Stimulated activated naive B cell treated with anti-CD40 and anti-IgM and Interleukin-4, amounts not matched to agents 10 μg/mL and 1 μg/mL and 100 μg/mL, for 72 hours (primary cell): ENCODE results near the gene MAN1A1.
"Not testable (repeated sequence)": the region's sequence is repeated elsewhere in the genome, so short reads cannot be mapped to it uniquely, and the experiment has no call there.

Experiments
- ATAC-seq, 2 donors: fragments of 150-1000 bp; cut with Tn5 transposase; replicated peaks; 2 replicates each; pipeline ENCODE4 v1.10.0; 2021; ENCODE audit warnings: moderate library complexity in 1 of 2
- DNase-seq: peaks from one replicate; pipeline ENCODE4 v3.0.0; 2021
- H3K27ac Mint-ChIP-seq: one replicate; pipeline ENCODE4 v1.8.0; 2022; ENCODE audit warnings: mild to moderate bottlenecking, mixed read lengths
- H3K27me3 Mint-ChIP-seq, 2 donors: one replicate each; pipeline ENCODE4 v1.8.0; 2022; ENCODE audit warnings: mixed read lengths in 2 of 2
- H3K36me3 Mint-ChIP-seq, 2 donors: one replicate each; pipeline ENCODE4 v1.8.0; 2022; ENCODE audit warnings: mixed read lengths in 2 of 2, mild to moderate bottlenecking in 1 of 2
- H3K4me1 Mint-ChIP-seq, 2 donors: one replicate each; pipeline ENCODE4 v1.8.0; 2022; ENCODE audit warnings: mixed read lengths in 2 of 2, mild to moderate bottlenecking in 1 of 2
- H3K4me3 Mint-ChIP-seq, 2 donors: one replicate each; pipeline ENCODE4 v1.8.0; 2022; ENCODE audit warnings: mild to moderate bottlenecking in 2 of 2, mixed read lengths in 2 of 2, moderate library complexity in 1 of 2
- H3K9me3 Mint-ChIP-seq, 2 donors: one replicate each; pipeline ENCODE4 v1.8.0; 2022; ENCODE audit warnings: mixed read lengths in 2 of 2, mild to moderate bottlenecking in 1 of 2

The MAN1A1 gene

DNA sequence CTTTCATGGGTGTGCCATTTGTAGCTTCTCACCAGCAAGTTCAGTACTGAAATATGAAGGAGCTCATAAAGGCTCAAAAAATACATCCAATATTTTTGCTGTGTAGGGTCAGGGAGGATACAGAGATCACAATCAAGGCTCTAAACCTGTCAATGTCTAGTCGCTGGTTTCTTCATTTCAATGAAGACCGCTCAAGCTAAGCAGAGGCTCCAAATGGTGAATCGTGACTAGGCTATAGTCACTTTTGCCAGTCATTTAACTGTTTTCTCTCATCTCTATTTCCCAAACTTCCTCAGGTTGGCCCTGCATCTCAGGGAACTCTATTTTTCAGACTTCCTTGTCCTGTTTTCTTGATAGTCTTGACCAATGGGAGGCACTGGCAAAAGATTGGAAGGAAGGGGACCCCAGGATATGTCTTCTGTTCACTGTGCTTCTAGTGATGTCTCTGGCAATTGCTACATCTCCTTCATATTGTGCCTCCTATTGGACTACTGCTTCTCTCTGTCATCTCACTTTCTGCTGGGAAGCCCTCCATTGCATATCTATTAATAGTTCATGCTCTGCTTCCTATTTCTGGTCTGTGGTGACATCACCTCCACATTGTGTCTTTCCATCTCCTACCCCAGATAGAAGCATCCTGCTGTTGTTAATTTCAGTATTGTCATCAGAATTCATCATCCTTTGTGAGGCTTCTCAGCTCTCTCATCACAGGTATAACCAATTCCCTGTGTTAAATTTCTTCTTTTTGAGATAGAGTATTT, 183.4 kb downstream of the MAN1A1 start:
- no peak overlapping the region for H3K27ac Mint-ChIP-seq
- no peaks in the 10 kb centered on the region for H3K36me3 Mint-ChIP-seq
- no peak for ATAC-seq
- H3K4me3 Mint-ChIP-seq: no peak overlapping the region
- peaks cover 8 to 13% of the 10 kb centered on the region in 2 donors for H3K27me3 Mint-ChIP-seq
- H3K4me1 Mint-ChIP-seq: peaks cover 2 to 12% of the 10 kb centered on the region in 2 donors
- no peak for DNase-seq
- no peaks in the 10 kb centered on the region for H3K9me3 Mint-ChIP-seq

DNA sequence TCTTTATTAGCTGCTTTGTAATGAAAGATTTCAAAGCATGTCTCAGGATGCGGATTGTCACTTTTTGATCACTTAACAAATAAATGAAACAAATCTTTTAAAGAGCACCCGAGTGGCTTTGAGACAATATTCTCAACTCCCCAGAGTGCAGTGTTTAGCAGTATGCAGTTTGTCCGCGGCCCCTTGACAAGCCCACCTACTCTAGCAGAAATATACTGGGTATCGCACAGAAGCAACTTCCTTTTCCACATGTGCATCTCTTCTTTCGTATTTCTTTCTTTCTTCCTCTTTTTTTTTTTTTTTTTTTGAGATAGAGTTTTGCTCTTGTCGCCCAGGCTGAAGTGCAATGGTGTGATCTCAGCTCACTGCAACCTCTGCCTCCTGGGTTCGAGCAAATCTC, 186.6 kb downstream of the MAN1A1 start:
- Mint-ChIP-seq H3K27me3 (peaks cover 13 to 20% of the 10 kb centered on the region in 2 donors), H3K4me3 (no peak overlapping the region), H3K9me3 (no peaks in the 10 kb centered on the region), H3K27ac (no peak overlapping the region), H3K4me1 (peaks cover 2 to 12% of the 10 kb centered on the region in 2 donors), H3K36me3 (no peaks in the 10 kb centered on the region)
- ATAC-seq (peak; percentile 18 to 19), DNase-seq (no peak)

GRCh38 chr6:119162134-119162775, 187.3 kb downstream of the MAN1A1 start:
- no peak for ATAC-seq
- Mint-ChIP-seq H3K27ac (no peak overlapping the region), H3K36me3 (no peaks in the 10 kb centered on the region), H3K4me3 (no peak overlapping the region), H3K27me3 (peaks cover 13 to 20% of the 10 kb centered on the region in 2 donors), H3K9me3 (no peaks in the 10 kb centered on the region), H3K4me1 (peaks cover 2 to 12% of the 10 kb centered on the region in 2 donors)
- no peak for DNase-seq

DNA sequence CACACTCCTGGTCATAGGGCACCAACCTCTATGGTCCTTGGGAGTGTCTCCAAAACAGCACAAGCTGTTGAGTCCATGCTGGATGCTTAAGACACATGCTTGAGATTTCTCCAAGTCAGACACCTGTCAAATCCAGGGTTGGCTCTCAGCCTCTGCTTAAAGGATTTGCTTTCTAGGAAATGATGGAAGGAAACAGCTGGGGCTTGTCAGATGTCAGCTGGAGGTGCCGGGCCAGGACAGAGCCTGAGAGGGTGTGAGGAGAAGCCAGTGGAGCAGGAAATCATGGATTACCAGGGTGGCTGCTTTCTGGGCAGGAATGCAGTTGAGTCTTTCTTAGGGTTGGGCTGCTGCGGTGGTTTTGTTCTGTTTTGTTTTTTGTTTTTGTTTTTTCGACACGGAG, 188.1 kb downstream of the MAN1A1 start:
- Mint-ChIP-seq H3K4me1 (peaks cover 2 to 12% of the 10 kb centered on the region in 2 donors), H3K4me3 (no peak overlapping the region), H3K27me3 (peaks cover 9 to 17% of the 10 kb centered on the region in 2 donors), H3K9me3 (no peaks in the 10 kb centered on the region), H3K27ac (no peak overlapping the region), H3K36me3 (no peaks in the 10 kb centered on the region)
- no peak for DNase-seq
- no peak for ATAC-seq

DNA sequence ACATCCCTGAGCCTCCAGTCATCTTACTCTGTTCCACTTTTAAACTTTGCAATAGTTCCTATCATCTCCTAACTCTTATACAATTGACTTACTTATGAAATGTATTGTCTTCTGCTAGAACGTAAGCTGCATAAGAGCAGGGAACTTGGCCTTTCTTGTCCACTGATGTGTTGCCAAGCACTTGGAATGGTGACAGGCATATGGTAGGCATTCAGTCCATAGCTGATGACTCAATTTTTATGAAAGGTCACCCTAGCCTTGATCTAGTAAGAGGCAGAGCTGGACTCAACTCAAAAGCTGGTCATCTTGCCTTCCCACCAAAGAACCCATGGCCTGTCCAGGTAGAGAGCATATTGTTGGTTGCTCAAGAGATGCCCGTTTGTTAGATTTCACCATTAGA, 188.7 kb downstream of the MAN1A1 start:
- H3K9me3 Mint-ChIP-seq: no peaks in the 10 kb centered on the region
- no peak for DNase-seq
- no peak overlapping the region for H3K27ac Mint-ChIP-seq
- ATAC-seq: no peak
- peaks cover 2 to 12% of the 10 kb centered on the region in 2 donors for H3K4me1 Mint-ChIP-seq
- H3K36me3 Mint-ChIP-seq: no peaks in the 10 kb centered on the region
- H3K4me3 Mint-ChIP-seq: no peak overlapping the region
- H3K27me3 Mint-ChIP-seq: peaks cover 4 to 12% of the 10 kb centered on the region in 2 donors

GRCh38 chr6:119158057-119158848, 191.3 kb downstream of the MAN1A1 start:
- peaks cover 0 to 5% of the 10 kb centered on the region in 2 donors for H3K4me1 Mint-ChIP-seq
- no peaks in the 10 kb centered on the region for H3K9me3 Mint-ChIP-seq
- H3K27me3 Mint-ChIP-seq: peaks cover 7% of the 10 kb centered on the region in 2 donors
- no peaks in the 10 kb centered on the region for H3K36me3 Mint-ChIP-seq
- no peak overlapping the region for H3K27ac Mint-ChIP-seq
- no peak overlapping the region for H3K4me3 Mint-ChIP-seq
- ATAC-seq (no peak), DNase-seq (no peak)

GRCh38 chr6:119157506-119157815, 192.1 kb downstream of the MAN1A1 start:
- Mint-ChIP-seq H3K4me3 (no peak overlapping the region), H3K27ac (no peak overlapping the region), H3K4me1 (no peaks in the 10 kb centered on the region), H3K27me3 (peaks cover 7 to 9% of the 10 kb centered on the region in 2 donors), H3K9me3 (no peaks in the 10 kb centered on the region), H3K36me3 (no peaks in the 10 kb centered on the region)
- DNase-seq: no peak
- no peak for ATAC-seq

DNA sequence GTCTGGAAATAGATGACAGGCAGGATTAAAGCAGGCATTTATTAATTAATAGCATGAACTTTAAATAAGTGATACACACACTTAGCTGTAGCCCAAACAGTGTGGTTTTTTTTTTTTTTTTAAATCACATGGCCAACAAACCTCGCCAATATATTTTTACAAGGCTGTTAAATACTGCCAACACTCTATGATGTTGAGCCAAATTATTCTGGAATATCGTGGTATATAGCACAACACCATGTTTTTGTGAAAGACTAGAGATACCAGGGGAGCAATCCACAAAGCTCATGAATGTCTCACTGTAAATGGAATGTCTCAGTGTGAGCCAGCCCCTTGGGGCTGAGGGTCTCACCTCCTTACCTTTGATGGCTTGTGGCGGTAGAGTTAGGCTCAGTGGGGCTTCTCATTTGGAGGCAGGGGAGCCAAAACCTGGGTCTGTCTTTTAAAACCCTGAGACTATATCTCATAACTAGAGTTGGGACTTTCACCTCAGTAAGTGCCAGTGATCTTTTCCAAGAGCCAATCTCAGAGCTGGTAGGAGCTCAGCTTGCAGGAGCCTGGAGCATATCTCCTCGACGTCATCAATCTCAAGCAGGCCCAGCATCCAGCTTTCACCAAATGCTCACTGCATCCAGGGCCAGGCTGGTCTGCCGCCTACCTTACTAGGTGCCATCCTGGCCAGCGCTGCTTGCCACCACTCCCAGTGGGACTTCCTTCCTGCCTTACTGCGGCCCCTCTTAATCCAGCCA, 192.6 kb downstream of the MAN1A1 start:
- H3K4me1 Mint-ChIP-seq: no peaks in the 10 kb centered on the region
- no peak for DNase-seq
- no peak overlapping the region for H3K4me3 Mint-ChIP-seq
- ATAC-seq: no peak
- H3K9me3 Mint-ChIP-seq: no peaks in the 10 kb centered on the region
- peaks cover 7 to 9% of the 10 kb centered on the region in 2 donors for H3K27me3 Mint-ChIP-seq
- no peaks in the 10 kb centered on the region for H3K36me3 Mint-ChIP-seq
- H3K27ac Mint-ChIP-seq: no peak overlapping the region

DNA sequence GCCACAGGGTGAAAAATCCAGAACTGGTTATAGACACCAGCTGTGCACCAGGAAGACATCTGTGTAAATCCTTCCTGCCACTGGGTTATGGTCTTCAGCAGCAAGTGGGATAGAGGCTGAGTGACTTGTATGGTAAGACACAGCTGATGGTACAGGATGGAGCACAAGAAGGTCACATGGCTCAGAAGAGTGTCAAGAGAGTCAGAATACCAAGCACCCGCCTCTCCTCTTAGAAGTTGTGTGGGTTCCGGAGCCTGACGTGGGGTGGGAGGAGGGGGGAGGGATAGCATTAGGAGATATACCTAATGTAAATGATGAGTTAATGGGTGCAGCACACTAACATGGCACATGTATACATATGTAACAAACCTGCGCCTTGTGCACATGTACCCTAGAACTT, 193.5 kb downstream of the MAN1A1 start:
- DNase-seq, H3K27me3 Mint-ChIP-seq, H3K36me3 Mint-ChIP-seq, ATAC-seq, H3K4me1 Mint-ChIP-seq, H3K4me3 Mint-ChIP-seq, H3K9me3 Mint-ChIP-seq, H3K27ac Mint-ChIP-seq: not testable (repeated sequence)

GRCh38 chr6:119152187-119152586, 197.4 kb downstream of the MAN1A1 start:
- Mint-ChIP-seq H3K27ac (no peak overlapping the region), H3K4me3 (no peak overlapping the region), H3K27me3 (peaks cover 0 to 4% of the 10 kb centered on the region in 2 donors), H3K36me3 (no peaks in the 10 kb centered on the region), H3K4me1 (peaks cover 13 to 21% of the 10 kb centered on the region in 2 donors), H3K9me3 (no peaks in the 10 kb centered on the region)
- no peak for DNase-seq
- ATAC-seq: no peak

GRCh38 chr6:119148825-119149525, 200.6 kb downstream of the MAN1A1 start:
- Mint-ChIP-seq H3K36me3 (no peaks in the 10 kb centered on the region), H3K4me1 (peaks cover 17 to 28% of the 10 kb centered on the region in 2 donors), H3K27ac (no peak overlapping the region), H3K4me3 (no peak overlapping the region), H3K27me3 (peaks cover 0 to 4% of the 10 kb centered on the region in 2 donors), H3K9me3 (no peaks in the 10 kb centered on the region)
- DNase-seq: no peak
- no peak for ATAC-seq

DNA sequence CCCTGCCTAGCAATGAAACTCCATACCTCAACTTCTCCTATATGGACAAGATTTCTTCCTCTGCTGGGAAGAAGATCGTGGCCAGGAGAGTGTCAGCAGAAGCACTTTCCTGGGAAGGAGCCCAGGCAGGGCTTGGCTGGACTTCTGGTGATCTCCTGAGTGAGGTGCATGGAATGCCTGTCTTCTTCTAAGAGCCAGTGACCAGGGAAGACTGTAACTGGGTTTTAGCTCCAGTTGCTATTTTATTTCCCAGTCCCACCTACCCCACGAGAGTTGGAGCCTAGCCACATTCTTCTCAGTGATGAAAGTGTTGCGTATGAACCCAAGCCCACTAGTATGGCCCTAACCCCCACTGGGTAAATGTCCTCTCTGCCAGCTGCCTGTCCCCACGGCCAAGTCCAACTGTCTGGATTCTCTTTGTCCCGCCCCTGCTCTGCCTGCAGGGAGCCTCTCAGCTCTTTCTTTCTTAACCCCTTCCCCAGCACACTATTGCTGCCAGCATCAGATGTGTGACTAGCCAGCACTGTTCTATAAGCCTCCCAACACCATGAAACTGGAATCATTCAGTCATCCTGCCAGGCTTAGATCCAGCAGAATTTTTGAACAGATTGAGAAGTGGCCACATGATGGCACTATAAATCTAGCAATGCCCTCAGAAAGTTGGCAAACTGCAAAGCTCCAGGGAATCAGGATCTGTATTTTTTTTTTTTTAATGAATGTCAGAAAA, 201.3 kb downstream of the MAN1A1 start:
- ATAC-seq (no peak), DNase-seq (no peak)
- H3K4me1 Mint-ChIP-seq: peaks cover 17 to 28% of the 10 kb centered on the region in 2 donors
- H3K9me3 Mint-ChIP-seq: no peaks in the 10 kb centered on the region
- H3K36me3 Mint-ChIP-seq: no peaks in the 10 kb centered on the region
- peak overlapping the region in 1 of 2 donors; percentile 2 for H3K4me3 Mint-ChIP-seq
- H3K27ac Mint-ChIP-seq: no peak overlapping the region
- peaks cover 0 to 1% of the 10 kb centered on the region in 2 donors for H3K27me3 Mint-ChIP-seq
